Bronchial epithelial cell (primary cell): ENCODE data around the gene KRTAP10-5. TPM values are rescaled to one million over a fixed set of nuclear protein-coding genes. Genes with fewer than 3 reads are reported as not detected.

Source experiments
- DNase-seq: peaks from one replicate; pipeline ENCODE4 v3.0.0-alpha.2; 2010; ENCODE audit warnings: low read depth
- FAIRE-seq: peaks from 2 replicates; lab custom pipeline; 2011; peaks lifted over from hg19 to GRCh38; lab: Jason Lieb, UNC
- H3K27me3 ChIP-seq: 2 replicates; pipeline ENCODE4 v1.5.1; 2011; ENCODE audit warnings: low read length; ENCODE audit not compliant: control insufficient read depth, insufficient read depth
- H3K36me3 ChIP-seq: 2 replicates; pipeline ENCODE4 v1.5.1; 2011; ENCODE audit warnings: low read length; ENCODE audit not compliant: control insufficient read depth, insufficient read depth
- H3K4me3 ChIP-seq: 2 replicates; pipeline ENCODE4 v1.5.1; 2011; ENCODE audit warnings: mild to moderate bottlenecking, low read depth, low read length, control low read depth
- total RNA-seq: library from RNA; depleted of rRNA; stranded (reverse); fragments of >200 nt; gene quantifications from 2 replicates; pipeline ENCODE4 v1.2.1, GENCODE V29; 2014
- TF ChIP-seq, protein P1 (sequence below): IDR thresholded peaks from 2 replicates; pipeline ENCODE4 v1.5.1; 2011; ENCODE audit warnings: mild to moderate bottlenecking, moderate library complexity, low read length, control low read depth, inconsistent platforms; ENCODE audit not compliant: insufficient read depth, severe bottlenecking

Gene KRTAP10-5
- total RNA-seq, 1 donor from 2014 or later, result not detected

GRCh38 chr21:44617071-44617501 lies 36.7 kb upstream of the KRTAP10-5 start:
- DNase-seq, result no peak
- no peak for FAIRE-seq
- Histone ChIP-seq H3K4me3 (no peak overlapping the region), H3K36me3 (no peaks in the 10 kb centered on the region), H3K27me3 (no peaks in the 10 kb centered on the region)
- TF ChIP-seq, protein P1, sequence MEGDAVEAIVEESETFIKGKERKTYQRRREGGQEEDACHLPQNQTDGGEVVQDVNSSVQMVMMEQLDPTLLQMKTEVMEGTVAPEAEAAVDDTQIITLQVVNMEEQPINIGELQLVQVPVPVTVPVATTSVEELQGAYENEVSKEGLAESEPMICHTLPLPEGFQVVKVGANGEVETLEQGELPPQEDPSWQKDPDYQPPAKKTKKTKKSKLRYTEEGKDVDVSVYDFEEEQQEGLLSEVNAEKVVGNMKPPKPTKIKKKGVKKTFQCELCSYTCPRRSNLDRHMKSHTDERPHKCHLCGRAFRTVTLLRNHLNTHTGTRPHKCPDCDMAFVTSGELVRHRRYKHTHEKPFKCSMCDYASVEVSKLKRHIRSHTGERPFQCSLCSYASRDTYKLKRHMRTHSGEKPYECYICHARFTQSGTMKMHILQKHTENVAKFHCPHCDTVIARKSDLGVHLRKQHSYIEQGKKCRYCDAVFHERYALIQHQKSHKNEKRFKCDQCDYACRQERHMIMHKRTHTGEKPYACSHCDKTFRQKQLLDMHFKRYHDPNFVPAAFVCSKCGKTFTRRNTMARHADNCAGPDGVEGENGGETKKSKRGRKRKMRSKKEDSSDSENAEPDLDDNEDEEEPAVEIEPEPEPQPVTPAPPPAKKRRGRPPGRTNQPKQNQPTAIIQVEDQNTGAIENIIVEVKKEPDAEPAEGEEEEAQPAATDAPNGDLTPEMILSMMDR, result no peak

DNA sequence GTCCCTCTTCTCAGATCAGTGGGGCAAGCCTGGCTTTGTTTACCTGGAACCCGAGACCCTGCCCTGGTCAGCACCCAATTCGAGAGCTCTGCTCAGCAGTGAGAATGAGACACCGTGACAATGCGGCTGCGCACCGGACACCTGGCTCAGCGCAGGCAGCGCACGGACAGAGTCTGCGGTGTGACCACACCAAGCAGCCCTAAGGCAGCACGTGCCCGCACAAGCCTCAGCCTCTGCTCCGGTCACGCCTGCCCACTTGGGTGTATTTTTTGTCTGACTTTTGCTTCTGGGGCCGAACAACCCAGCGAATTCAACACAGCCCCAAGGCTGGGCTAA lies 36.2 kb upstream of the KRTAP10-5 start:
- TF ChIP-seq, protein P1, result no peak
- Histone ChIP-seq H3K4me3 (no peak overlapping the region), H3K36me3 (no peaks in the 10 kb centered on the region), H3K27me3 (no peaks in the 10 kb centered on the region)
- no peak for DNase-seq
- FAIRE-seq, result no peak

DNA sequence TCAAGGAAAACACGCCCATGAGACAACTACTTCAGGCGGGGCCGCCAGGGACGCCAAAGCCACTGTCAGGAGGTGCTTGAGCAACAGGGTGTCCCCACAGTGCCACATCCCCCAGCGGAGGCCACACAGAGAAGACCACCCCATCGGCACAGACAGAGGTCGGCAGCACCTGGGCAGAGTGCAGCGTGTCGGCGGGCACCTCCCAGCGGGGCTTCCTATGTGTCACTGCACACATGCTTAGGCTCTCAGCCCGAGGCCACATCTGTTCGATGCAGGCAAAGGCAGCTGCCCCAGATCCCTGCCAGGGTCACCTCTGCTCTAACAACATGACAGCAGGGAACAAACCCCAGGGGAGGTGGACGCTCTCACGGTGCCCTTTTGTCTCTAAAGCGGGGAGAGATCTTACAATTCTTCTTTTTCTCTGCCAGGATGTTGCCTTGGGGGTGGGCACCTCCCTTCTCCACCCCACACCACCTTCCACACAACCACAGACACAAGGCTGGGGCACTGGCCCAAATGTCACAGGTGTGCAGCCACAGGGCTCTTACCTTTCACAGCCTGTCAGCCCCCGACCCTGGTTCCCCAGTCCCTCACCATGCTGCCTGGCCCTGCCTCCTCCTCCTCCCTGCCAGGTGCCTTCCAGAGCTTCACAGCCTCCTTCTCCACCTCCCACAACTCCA lies 35.6 kb upstream of the KRTAP10-5 start:
- no peaks in the 10 kb centered on the region for H3K27me3 ChIP-seq
- TF ChIP-seq, protein P1, result no peak
- H3K4me3 ChIP-seq, result no peak overlapping the region
- FAIRE-seq (no peak), DNase-seq (no peak)
- no peaks in the 10 kb centered on the region for H3K36me3 ChIP-seq

GRCh38 chr21:44615466-44615865 lies 35.1 kb upstream of the KRTAP10-5 start:
- FAIRE-seq (no peak), DNase-seq (no peak)
- H3K27me3 ChIP-seq, result no peaks in the 10 kb centered on the region
- H3K36me3 ChIP-seq, result no peaks in the 10 kb centered on the region
- TF ChIP-seq, protein P1, result no peak
- no peak overlapping the region for H3K4me3 ChIP-seq

DNA sequence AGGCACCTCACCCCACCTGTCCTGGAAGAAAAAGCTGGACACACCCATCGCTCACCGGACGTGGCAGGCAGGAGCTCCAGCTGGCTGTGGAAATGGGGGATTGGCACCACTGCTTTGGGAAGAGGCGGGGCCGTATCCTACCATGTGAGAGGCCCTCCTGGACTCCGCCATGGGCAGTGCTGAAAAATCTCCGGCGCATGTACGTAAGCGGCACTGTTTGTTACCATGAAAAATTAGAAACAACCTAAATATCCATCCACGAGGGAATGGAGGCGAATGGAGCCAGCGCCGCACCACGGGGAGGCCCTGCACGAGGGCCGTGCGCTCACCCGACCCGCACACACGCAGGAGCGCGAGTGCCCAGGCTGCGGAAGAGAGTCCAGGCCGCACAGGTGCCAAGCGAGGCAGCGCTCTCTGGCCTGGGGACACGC lies 34.6 kb upstream of the KRTAP10-5 start:
- Histone ChIP-seq H3K36me3 (no peaks in the 10 kb centered on the region), H3K4me3 (no peak overlapping the region), H3K27me3 (no peaks in the 10 kb centered on the region)
- FAIRE-seq (no peak), DNase-seq (no peak)
- TF ChIP-seq, protein P1, result no peak

DNA sequence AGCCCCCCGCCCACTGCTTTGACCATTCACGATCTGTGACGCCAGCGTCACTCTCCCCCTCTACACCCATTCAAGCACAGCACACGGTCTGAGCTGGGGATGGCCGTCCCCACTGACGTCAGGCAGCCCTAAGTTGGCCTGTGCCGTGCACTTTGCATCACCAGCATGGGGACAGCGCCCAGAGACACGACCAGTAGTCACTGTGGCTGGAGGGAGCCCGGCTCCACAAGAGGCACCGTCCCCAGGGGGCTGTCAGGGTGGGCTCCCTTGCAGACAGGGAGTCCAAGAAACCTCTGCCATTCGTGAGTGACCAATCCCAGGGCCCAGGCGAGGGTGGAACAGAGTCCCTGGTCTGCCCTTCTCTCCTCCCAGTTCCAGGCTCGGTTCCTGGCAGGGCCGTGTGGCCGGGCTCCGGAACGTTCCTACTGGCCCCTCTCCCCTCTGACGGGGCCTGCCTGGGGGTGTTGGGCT lies 33.8 kb upstream of the KRTAP10-5 start:
- Histone ChIP-seq H3K4me3 (no peak overlapping the region), H3K36me3 (no peaks in the 10 kb centered on the region), H3K27me3 (no peaks in the 10 kb centered on the region)
- FAIRE-seq (no peak), DNase-seq (no peak)
- TF ChIP-seq, protein P1, result no peak
